ENCODE measurements around the gene DCC. TPM values are rescaled to one million over a fixed set of nuclear protein-coding genes. Genes with fewer than 3 reads are reported as not detected.
"Not testable (repeated sequence)": the region's sequence is repeated elsewhere in the genome, so short reads cannot be mapped to it uniquely, and the experiment has no call there.

DCC gene
- total and polyA plus RNA-seq, 2 donors (not counting 1 experiment from before 2014, with no cell fraction given), result not detected

- no peak overlapping the region for H3K4me3 Mint-ChIP-seq
- Histone ChIP-seq H3K27me3 (replicated peaks in 1 of 4; ENCODE audit: control extremely low read depth in 1 of 4, control insufficient read depth in 3 of 4, insufficient read depth in 4 of 4, low read length in 3 of 4) (no peaks in the 10 kb centered on the region), H3K79me2 (ENCODE audit: control insufficient read depth, insufficient read depth, low read length) (no peaks in the 10 kb centered on the region), H3K4me2 (replicated peaks; ENCODE audit: low read depth, low read length, poor library complexity, severe bottlenecking) (no peak overlapping the region), H3K4me3 (ENCODE audit: control extremely low read depth in 1 of 5, extremely low read depth in 1 of 5, insufficient read depth in 1 of 5, low read depth in 2 of 5, low read length in 4 of 5) (no peak overlapping the region), H3K27ac (ENCODE audit: low read length in 2 of 2) (no peak overlapping the region), H3K9ac (ENCODE audit: low read length) (no peak overlapping the region), H3K4me1 (ENCODE audit: control insufficient read depth in 2 of 2, insufficient read depth in 2 of 2, low read length in 2 of 2) (no peaks in the 10 kb centered on the region), H3K36me3 (replicated peaks in 1 of 2; ENCODE audit: control extremely low read depth in 1 of 2, control insufficient read depth in 1 of 2, extremely low read depth in 1 of 2, insufficient read depth in 2 of 2, low read length in 1 of 2) (no peaks in the 10 kb centered on the region), H4K20me1 (ENCODE audit: control insufficient read depth, insufficient read depth, low read length, poor library complexity, severe bottlenecking) (no peaks in the 10 kb centered on the region), H2AFZ (ENCODE audit: insufficient read depth, low read depth, low read length, poor library complexity, severe bottlenecking) (no peak overlapping the region), H3K9me3 (ENCODE audit: control extremely low read depth in 1 of 3, control insufficient read depth in 2 of 3, insufficient read depth in 1 of 3, low read length in 2 of 3) (no peaks in the 10 kb centered on the region)
- no peaks in the 10 kb centered on the region for H3K27me3 Mint-ChIP-seq
- no peaks in the 10 kb centered on the region for H3K9me3 Mint-ChIP-seq (ENCODE audit: insufficient read depth)
- no peak overlapping the region for H3K27ac Mint-ChIP-seq
- ATAC-seq (ENCODE audit: low read depth), result no peak
- ChIA-PET CTCF (no interaction called here), POLR2A (no interaction called here)
- no peaks in the 10 kb centered on the region for H3K4me1 Mint-ChIP-seq
- intact Hi-C loops (cut with micrococcal nuclease), result no loop called here
- no peak for DNase-seq
- TF ChIP-seq EZH2 (IDR thresholded peaks at IDR 0.05; ENCODE audit: borderline replicate concordance, insufficient read depth, low read depth, low read length, poor library complexity, severe bottlenecking) (no peak), CTCF (IDR thresholded peaks at IDR 0.05) (no peak)
- 86% methylated on average over 3 of the region's 4 CpGs for WGBS (ENCODE audit: insufficient coverage)
Measured at GRCh38 chr18:52353589-52353988, 13.6 kb downstream of the DCC start.

GRCh38 chr18:52363861-52364260, 23.9 kb downstream of the DCC start:
- DNase-seq (no peak), ATAC-seq (ENCODE audit: low read depth) (no peak)
- H3K27me3 Mint-ChIP-seq, result no peaks in the 10 kb centered on the region
- Histone ChIP-seq H3K27ac (ENCODE audit: low read length in 2 of 2) (no peak overlapping the region), H3K4me3 (ENCODE audit: control extremely low read depth in 1 of 5, extremely low read depth in 1 of 5, insufficient read depth in 1 of 5, low read depth in 2 of 5, low read length in 4 of 5) (no peak overlapping the region), H2AFZ (ENCODE audit: insufficient read depth, low read depth, low read length, poor library complexity, severe bottlenecking) (no peak overlapping the region), H3K9ac (ENCODE audit: low read length) (no peak overlapping the region), H4K20me1 (ENCODE audit: control insufficient read depth, insufficient read depth, low read length, poor library complexity, severe bottlenecking) (no peaks in the 10 kb centered on the region), H3K9me3 (ENCODE audit: control extremely low read depth in 1 of 3, control insufficient read depth in 2 of 3, insufficient read depth in 1 of 3, low read length in 2 of 3) (no peaks in the 10 kb centered on the region), H3K27me3 (replicated peaks in 1 of 4; ENCODE audit: control extremely low read depth in 1 of 4, control insufficient read depth in 3 of 4, insufficient read depth in 4 of 4, low read length in 3 of 4) (no peaks in the 10 kb centered on the region), H3K4me2 (replicated peaks; ENCODE audit: low read depth, low read length, poor library complexity, severe bottlenecking) (no peak overlapping the region), H3K79me2 (ENCODE audit: control insufficient read depth, insufficient read depth, low read length) (no peaks in the 10 kb centered on the region), H3K36me3 (replicated peaks in 1 of 2; ENCODE audit: control extremely low read depth in 1 of 2, control insufficient read depth in 1 of 2, extremely low read depth in 1 of 2, insufficient read depth in 2 of 2, low read length in 1 of 2) (no peaks in the 10 kb centered on the region), H3K4me1 (ENCODE audit: control insufficient read depth in 2 of 2, insufficient read depth in 2 of 2, low read length in 2 of 2) (no peaks in the 10 kb centered on the region)
- H3K4me1 Mint-ChIP-seq, result no peaks in the 10 kb centered on the region
- H3K27ac Mint-ChIP-seq, result no peak overlapping the region
- TF ChIP-seq EZH2 (IDR thresholded peaks at IDR 0.05; ENCODE audit: borderline replicate concordance, insufficient read depth, low read depth, low read length, poor library complexity, severe bottlenecking) (no peak), CTCF (IDR thresholded peaks at IDR 0.05) (no peak)
- H3K4me3 Mint-ChIP-seq, result no peak overlapping the region
- CTCF ChIA-PET, result no interaction called here
- intact Hi-C loops (cut with micrococcal nuclease), result no loop called here
- POLR2A ChIA-PET, result no interaction called here
- H3K9me3 Mint-ChIP-seq (ENCODE audit: insufficient read depth), result peaks cover 2% of the 10 kb centered on the region
- no CpG with 5 or more reads among the region's 1 CpG for WGBS (ENCODE audit: insufficient coverage)

- H3K4me1 ChIP-seq (ENCODE audit: control insufficient read depth in 2 of 2, insufficient read depth in 2 of 2, low read length in 2 of 2); H3K27me3 Mint-ChIP-seq; H3K9ac ChIP-seq (ENCODE audit: low read length); ATAC-seq (ENCODE audit: low read depth); H3K27ac ChIP-seq (ENCODE audit: low read length in 2 of 2); H3K4me3 Mint-ChIP-seq; POLR2A ChIA-PET; CTCF ChIA-PET; H3K79me2 ChIP-seq (ENCODE audit: control insufficient read depth, insufficient read depth, low read length); H3K36me3 ChIP-seq (replicated peaks in 1 of 2; ENCODE audit: control extremely low read depth in 1 of 2, control insufficient read depth in 1 of 2, extremely low read depth in 1 of 2, insufficient read depth in 2 of 2, low read length in 1 of 2); H3K4me1 Mint-ChIP-seq; H3K27me3 ChIP-seq (replicated peaks in 1 of 4; ENCODE audit: control extremely low read depth in 1 of 4, control insufficient read depth in 3 of 4, insufficient read depth in 4 of 4, low read length in 3 of 4); H2AFZ ChIP-seq (ENCODE audit: insufficient read depth, low read depth, low read length, poor library complexity, severe bottlenecking); intact Hi-C loops (cut with micrococcal nuclease); H4K20me1 ChIP-seq (ENCODE audit: control insufficient read depth, insufficient read depth, low read length, poor library complexity, severe bottlenecking); H3K4me2 ChIP-seq (replicated peaks; ENCODE audit: low read depth, low read length, poor library complexity, severe bottlenecking); DNase-seq; H3K4me3 ChIP-seq (ENCODE audit: control extremely low read depth in 1 of 5, extremely low read depth in 1 of 5, insufficient read depth in 1 of 5, low read depth in 2 of 5, low read length in 4 of 5); H3K9me3 ChIP-seq (ENCODE audit: control extremely low read depth in 1 of 3, control insufficient read depth in 2 of 3, insufficient read depth in 1 of 3, low read length in 2 of 3); H3K27ac Mint-ChIP-seq; H3K9me3 Mint-ChIP-seq (ENCODE audit: insufficient read depth): not testable (repeated sequence)
- 95% methylated on average over 19 of the region's 27 CpGs for WGBS (ENCODE audit: insufficient coverage)
Measured at GRCh38 chr18:52366851-52367250, 26.9 kb downstream of the DCC start.

All from B cell (primary cell).